Activated gamma-delta T cell treated with anti-CD3 and anti-CD28 coated beads, Interleukin-2, amount 50 U/mL, for 16 hours (primary cell): Measurements from ENCODE around the gene SERTAD2.

Experiments
- DNase-seq: peaks from one replicate; pipeline ENCODE4 v3.0.0-alpha.2; 2020; ENCODE audit warnings: low read depth

Gene SERTAD2

DNA sequence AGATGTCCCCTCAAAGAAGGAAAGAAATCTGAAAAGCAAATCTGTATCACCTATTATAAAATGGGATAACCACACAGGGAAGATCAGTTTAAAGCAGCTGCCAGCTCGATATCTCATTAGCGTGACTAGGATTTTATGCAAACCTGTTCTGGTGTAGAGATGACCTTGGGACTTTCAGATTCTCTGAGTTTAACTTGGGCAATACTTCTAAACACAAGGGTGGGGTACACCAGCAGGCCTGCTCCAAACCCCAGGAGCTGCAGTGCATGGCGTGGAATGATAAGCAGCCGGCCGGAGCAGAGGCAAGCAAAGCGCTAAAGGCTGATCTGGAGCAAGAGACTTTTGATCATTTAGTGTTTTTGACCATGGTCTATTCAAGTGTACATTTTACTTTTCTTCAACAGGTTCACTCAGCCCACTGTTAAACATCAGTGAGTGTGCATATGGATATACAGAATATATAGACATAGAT is 4.7 kb downstream of the SERTAD2 start:
- DNase-seq, result no peak

DNA sequence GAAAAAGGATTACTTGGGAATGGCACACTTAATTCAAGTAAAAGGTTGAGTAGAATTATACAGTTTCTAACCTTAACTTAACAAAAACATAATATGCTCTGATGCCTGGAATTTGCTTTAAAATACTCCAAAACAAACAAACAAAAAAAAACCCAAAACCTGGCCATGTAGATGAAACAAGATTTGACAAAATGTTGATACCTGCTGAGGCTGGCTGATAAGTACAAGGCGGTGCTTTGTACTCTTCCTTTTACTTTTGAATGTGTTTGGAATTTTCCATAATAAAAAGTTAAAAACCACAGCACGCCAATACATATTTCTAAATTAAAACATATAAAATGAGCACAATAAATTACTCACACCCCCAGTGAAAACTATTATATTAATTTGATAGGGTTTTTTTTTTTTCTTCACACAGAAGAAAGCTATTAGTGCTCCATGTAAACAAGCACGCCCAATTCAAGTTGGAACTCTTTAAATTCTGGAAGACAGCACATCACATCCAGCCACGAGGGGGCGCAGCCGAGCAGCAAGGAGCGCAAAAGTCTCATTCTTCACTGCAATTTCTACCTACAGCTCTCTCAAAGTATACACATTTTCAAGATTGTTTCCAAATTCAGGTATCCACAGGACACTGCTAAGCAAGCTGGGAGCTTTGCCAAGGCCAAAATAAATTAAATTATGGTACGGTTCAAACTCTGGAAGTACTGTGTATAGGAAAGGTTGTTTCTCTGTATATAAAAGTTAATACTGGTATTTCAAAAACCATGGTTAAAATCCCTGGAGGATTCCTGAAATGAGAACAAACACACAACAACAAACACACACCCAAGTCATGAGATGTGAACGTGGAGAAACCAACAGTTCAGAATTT is 7.5 kb downstream of the SERTAD2 start:
- peak; percentile 86 for DNase-seq

DNA sequence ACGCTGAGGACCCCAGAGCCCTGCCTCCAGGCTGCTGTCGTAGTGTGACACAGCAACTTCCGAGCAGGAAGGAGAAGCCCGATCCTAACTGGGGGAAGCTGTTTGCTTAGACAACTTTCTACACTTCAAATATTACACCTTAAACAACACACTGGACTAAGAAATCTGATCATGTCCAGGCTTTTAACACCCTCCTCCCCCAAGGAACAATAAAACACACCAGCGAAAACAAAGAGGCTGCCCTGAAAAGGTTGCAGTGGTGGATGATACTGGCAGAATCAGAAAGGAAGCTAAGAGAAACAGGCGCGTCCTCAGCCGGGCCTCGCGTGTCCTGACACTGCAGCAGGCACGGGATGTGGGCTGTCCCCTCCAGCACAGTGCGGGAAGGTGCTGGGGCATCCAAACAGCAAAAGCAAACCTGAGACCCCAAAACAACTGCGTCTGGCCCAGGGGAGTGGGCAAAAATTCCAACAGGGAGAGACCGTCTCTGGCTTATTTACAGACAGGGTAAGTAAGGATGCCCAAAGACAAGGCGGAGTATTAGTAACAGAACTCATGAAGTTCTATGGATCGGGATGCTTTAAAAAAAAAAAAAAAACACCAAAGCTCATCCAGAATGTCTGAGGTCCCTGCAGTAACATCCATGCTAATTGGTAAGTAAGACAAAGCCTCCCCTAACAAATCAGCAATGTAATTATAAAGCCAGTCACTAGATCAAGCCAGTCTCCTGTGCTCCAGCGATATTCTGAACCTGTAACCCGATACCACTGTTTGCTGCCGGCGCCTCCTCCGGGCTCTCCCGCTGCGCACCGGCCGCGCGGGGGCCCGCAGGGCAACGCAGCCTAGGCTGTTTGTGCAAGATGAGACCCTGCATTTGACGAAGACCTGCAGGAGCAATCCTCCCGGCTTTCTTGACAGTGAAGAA is 9.0 kb downstream of the SERTAD2 start:
- no peak for DNase-seq

DNA sequence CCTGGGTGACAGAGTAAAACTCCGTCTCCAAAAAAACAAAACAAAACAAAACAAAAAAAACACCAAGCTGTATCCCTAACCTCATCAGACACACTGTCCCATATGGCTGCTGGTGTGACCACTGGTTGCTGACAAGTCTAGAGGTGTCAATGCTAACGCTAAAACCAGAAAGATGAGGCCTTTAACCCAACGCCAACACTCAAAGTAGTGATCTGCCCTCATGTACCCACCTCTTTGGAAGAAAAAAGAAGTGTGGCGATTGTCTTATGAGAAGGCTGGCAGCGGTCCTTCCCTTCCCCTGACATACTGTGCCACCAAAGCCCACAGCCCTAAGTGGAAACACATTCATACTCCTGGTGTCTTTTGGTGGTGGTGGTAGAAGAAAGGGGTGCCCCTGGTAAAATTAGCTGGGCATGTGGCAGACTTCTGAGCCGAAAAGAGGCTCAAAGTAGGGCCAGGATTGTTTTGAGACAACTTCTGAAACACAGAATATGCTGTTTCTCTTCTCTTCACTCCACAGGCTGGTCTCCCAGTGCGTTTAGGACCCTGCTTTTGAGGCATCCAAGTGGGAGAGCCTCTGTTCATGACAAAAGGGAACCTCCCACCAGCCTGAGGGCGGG is 9.8 kb downstream of the SERTAD2 start:
- no peak for DNase-seq

DNA sequence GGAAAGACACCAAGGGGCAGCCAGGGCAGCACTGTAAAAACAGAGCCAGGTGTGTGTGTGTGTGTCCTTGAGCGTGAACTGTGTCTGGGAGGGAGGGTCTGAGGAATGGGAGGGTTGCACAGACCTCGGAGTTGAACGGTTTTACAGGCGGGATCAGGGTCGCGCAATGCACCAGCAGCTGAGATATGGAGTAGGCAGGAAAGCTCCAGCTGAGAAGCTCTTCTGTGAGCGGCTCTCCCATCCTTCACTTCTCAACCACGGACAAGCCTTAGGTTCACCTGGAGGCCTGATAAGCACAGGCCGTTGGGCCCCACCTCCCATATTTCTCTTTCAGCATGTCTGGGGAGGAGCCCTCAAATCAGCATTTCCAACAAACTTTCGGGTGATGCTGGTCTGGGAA is 12.1 kb downstream of the SERTAD2 start:
- DNase-seq, result no peak

DNA sequence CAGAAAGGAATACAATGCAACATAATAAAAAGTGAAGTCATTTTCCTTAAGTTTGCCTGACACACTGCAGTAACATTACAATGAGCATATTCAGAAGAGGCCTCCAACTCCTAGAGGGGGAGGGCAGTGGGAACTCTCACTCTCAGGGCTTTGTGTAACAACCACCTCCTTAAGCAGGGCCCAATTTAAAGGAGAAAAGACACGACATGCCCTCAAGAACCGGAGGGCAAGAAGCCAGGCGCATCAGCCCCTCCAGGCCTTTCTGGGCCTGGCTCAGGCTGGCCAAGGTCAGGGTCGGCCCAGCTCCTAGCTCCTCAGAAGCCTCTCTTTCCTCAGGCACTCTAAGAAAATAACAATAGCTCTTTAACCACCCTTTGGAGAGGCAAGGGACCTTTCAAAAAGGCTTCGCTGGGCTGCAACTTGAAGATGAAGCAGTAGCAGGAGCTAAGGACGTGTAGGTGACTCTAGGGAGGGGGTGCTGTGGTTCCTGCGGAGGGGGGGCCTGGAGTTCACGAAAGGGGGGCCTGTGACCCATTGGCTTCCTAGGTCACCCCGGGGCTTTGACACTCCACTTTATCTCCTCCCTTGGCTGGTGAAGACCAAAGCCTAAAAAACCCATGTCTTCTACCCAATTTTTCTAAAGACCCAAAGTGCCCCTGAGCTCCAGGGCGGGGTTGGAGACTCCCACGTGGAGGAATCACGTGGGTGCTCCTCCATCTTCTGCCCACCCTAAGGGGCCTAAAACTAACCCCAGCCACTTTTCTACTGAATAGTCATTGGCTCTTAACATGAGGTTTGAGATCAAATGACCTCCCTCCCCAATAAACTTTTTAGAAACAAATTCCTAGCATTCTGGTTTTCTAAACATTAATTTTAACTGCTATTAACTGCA is 13.3 kb downstream of the SERTAD2 start:
- no peak for DNase-seq

DNA sequence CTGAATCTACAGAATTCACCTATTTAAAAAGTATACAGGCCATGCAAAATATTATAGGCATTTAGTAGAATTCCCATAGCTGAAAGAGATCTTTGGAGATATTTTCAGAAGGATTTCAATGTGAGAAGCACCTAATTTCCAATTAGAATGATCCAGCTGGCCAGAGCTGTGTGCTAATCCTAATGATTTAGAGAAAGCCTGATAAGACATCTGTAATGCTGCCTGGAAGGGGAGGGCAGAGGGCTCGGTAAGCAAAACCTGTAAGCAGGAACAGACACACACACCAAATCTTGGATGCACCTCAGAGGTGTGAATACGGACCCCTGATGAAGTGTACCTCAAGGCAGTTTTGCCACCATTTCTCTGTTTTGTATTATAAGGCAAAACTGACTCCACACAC is 14.0 kb downstream of the SERTAD2 start:
- no peak for DNase-seq

DNA sequence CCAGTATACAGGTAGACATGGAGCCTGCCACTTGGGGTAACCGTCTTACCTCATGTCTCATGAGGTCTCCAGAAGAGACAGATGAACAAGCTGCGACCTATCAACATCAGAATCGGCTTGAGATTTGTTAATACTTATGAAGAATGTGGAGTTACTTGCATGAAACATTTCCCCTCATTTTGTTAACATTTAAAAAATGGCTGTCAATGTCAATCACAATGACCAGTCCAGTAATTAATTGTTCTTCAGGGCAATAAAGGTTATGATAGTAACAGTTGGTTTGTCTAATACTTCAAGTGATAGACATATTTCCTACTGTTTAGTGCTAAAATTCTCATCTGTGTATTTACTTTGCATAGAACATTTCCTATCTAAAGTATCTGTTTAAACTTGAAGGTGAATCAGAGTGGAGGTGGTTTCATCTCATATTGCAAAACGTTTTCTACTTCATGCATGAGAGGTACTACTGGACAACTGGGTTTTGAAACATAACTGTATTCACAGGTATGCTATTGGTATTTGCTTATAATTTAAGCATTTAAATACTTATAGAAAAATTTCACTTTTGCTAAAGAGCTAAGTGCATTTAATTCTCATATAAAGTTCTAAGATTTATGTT is 15.1 kb downstream of the SERTAD2 start:
- no peak for DNase-seq

DNA sequence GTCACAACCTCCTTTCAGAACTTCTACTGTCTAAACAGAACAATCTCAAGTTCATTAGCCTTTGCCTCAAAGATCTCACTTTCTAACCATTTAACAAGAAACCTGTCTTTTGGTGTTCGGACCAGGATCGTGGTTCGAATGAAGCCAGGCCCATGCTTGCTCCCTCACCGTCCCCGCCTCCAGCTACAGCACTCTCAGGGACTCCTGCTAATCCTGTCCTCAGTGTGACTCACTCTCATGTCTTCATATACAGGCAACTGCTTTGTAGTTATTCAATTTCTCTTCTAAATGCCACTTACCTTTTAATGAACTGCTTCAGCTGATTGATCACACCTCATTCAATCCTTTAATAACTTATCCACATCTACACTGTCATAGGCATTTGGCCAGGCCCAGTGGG is 15.8 kb downstream of the SERTAD2 start:
- DNase-seq, result no peak

DNA sequence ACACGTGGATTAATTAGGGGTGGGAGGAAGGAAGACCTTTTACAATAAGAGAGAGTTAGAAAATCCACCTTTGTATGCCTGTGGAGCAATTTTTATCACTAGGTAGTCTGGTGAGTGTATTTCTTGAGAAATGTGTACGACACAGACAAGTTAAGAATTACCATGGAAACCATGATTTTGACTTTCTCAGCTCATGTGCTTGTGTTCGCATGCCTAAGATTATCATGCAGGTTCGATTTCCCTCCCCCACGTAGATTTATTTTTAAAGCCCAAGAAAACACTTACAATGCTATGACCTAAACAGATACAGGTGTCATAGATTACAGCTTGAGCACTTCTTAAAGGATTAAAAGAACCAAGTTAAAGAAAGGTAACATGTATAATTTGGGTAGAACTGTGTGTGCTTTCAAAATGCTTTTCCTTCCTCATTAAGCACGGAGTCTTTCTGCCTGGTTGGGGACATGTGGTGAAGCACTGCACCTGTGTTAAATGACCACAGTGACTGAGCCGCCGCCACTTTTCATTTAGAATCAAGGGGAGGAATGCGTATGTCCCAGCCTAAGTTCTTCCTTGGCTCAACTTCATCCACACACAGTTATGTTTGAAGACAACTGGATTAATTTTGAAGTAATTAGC is 16.6 kb downstream of the SERTAD2 start:
- DNase-seq, result no peak

DNA sequence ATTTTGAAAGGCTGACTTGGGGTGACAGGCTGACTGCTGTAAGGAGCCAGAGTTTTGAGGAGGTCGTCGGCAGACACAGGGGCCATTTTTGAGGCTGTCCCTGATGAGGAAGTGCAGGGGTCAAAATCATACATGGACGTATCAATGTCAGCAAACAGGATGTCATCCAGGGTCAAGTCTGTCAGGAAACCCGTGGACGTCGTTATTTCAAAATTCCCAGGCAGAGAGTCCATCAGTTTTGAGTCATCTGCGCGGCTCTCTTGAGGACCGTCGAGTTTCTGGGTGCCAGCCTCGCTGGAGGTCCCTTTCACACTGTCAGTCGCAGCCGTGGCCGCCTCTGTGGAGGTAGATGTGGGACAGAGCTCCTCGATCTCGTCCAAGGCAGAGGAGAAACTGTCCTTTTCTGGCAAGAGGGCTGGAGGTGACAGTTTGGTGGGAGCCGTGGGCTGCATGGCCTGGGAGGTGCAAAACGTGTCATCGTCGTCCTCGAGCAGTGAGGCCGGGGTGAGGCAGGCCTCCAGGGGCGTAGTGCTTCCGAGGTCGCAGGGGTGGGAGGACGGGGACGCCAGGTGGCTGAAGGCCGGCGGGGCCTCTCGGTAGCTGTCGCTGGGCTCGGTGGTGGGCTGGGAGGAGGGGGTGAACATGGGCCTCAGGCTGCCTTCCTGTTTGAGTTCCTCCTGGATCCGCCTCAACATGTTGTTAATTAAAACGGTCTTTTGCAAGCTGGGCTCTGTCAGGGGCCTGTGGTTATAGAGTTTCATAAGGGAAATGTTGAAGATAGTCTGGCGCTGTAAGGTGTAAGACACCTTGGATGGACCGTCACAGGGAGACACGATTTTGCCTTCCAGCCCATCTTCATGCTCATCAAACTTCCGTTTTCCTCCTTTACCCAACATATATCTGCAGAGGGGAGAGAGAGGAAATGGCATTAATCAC is 17.5 kb downstream of the SERTAD2 start:
- no peak for DNase-seq

DNA sequence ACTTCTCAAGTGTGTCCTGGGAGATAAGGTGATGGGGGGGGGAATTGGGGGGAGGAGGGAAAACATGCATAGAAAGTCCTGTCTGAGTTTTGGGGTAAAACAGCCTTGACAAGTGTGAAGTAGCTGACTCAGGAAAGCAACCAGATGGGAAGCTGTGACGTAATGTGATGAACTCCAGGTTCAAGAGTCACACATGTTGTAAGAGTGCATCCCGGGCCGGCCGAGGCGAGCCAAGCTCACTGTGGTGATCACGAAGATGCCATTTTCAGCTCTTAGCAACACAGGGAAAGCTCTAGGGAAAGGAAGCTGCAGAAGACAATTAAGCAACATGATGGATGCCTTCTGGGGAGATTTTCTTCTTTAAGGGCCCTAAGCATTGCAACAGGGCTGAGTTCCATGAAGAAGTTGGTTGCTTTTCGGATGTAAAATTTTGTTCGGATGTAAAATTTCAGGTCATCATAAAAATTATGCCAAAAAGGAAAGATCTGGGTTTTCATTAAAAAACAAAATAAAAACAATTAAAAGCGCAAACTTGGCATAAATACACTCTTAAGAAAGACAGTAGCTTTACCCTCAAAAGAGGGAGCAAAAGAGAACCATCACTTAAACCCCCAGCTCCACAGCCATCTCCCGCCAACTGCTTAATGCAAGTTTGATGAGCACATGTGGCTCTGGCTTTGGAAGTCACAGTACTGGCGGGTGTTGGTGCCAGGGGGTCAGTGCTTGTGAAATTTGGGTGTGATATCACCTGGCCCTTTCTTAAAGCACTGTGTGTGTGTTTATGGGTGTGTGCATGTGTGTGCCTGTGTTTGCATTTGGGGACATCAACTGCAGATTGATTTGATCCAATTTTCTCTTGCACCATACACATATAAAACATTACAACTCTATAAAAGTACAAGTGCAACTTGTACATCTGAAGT is 19.1 kb downstream of the SERTAD2 start:
- DNase-seq, result no peak

DNA sequence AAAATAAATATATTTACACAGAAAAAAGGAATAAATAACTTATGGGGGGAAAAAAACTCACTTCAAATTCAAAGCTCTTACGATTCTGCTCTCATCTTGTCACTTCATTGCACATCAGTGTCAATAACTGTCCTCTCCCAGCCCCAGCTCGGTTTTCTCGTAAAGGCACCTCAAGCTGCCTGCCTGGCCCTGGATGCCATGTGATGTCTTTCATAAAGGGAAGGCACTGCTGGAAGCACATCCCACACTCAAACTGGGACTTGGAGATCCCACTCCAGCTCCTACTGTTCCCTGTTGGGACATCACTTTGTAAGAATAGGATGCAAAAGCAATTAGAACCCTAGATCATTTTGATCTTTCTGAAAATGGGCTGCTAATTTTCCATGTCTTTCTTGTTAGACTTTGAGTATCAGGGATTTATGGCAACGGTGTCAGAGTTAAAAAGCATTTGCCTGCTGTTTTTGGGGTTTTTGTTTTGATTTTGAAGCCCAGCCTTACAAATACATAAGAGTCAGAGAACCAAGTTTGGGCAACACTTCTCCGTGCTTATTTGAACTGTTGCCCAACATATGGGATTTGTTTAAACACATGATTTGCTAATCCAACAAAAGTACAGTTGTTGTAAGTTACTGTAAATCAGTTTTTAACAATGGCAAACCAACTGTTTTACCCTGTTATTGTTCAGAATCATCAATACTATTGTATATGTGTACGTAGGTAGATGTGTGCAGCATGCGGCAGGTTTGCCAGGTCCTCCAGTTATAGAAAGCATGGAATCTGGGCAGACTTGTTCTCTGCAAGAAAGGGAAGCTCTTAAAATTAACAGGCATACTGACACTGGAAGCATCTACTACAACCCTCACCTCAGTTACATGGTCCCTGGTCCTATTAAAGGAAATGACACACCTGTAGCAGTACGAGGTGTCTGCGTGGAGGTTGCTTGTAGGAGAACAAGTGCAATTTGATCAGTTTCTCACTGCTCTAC is 20.6 kb downstream of the SERTAD2 start:
- DNase-seq, result no peak

DNA sequence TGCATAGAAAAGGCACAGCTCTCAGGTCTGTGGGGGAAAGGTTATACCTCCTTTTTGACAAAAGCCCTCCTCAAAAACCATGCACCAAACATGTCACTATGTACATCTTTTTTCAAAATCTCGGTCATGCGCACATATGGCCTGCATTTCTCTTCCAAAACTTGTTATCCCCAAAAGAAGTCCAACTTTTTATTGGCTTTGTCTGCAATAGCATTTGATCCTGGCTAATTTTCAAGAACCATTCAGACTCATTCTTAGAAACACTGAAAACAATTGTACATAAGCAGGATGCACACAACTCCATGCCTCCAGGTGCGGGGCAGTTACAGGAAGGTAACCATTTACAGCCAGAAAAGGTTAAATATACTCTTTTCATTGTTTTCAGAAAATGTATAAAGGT is 21.9 kb downstream of the SERTAD2 start:
- DNase-seq, result no peak

DNA sequence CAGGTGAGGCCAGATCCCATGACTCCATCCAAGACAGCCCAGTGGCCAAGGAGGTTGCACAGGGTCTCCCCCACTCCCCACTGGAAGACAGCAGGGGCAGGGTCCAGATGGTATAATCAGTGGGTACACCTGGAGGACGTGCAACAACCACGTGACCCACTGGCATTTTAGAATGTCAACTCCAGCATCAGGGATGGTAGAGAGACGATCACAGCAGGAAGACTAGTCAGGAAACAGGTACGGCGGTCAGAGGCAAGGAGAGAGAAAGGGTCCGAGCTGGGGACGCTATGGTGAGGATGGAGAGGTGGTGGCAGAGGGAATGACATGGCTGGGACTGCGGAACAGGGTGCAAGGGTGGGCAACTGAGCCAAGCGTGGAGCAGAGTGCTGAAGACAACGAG is 23.0 kb downstream of the SERTAD2 start:
- DNase-seq, result no peak

DNA sequence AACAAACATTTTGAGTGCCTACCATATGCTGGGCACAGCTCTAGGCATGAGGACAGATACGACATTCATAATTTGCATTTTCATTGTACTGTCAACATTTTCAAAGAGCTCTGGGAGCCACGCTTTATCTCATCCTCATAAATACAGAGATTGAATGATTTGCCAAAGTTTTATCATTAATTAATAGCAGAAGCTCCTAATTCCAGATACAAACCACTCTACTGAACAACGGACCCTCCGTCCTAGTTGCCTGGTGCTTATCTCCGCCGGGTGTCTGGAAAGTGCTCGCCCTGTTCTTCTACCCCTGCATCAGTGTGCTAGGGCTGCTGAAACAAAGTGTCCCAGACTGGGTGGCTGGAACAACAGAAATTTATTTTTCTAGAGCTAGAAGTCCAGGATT is 23.8 kb downstream of the SERTAD2 start:
- DNase-seq, result no peak

DNA sequence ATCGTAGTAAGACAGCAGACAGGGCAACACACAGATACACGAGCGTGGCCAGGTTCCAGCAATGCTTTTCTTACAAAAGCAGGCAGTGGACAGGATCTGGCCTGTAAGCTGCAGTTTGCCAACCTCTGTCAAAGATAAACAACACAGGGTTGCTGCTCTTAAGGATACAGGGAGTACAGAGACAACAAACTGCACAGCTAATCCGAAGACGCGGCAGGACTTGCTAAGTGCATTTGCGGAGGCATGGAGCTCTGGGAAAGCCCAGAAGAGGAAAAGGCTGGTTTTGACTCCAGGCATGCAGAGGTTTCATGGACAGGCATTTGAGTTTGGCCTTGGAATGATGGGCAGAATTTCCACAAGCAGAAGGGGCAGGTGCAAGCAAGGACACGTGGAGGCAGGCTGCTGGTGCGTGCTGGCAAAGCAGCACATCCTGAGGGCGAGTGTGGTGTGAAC is 24.4 kb downstream of the SERTAD2 start:
- DNase-seq, result no peak
